Measurements from ENCODE around the gene FAM131A.

GRCh38 chr3:184343200-184343876, 5.9 kb downstream of the FAM131A start:
- TF ChIP-seq REST (IDR thresholded peaks at IDR 0.05) = no peak
- TF ChIP-seq CTCF (IDR thresholded peaks at IDR 0.05; ENCODE audit: low read depth, low read length, missing input control) = no peak
- TF ChIP-seq GABPA (IDR thresholded peaks at IDR 0.05 in 1 of 2, conservative IDR thresholded peaks at IDR 0.05 in 1 of 2) = no peak
- no peak for TF ChIP-seq EGR1 (IDR thresholded peaks at IDR 0.05; ENCODE audit: low read depth in 2 of 2)
- no peak for TF ChIP-seq SP1 (IDR thresholded peaks at IDR 0.05)
- TF ChIP-seq JUND (IDR thresholded peaks at IDR 0.05) = no peak
- TF ChIP-seq ATF3 (IDR thresholded peaks at IDR 0.05) = no peak
